MCF 10A (cell line): Measurements from ENCODE around the gene PSME3IP1. TPM values are rescaled to one million over a fixed set of nuclear protein-coding genes. Genes with fewer than 3 reads are reported as not detected.

Source experiments
- BruUV-seq: library from RNA; stranded (reverse); fragments of 400-500 nt; replicated peaks from 2 replicates; lab custom pipeline; 2021; lab: Mats Ljungman, UMichigan
- CTCF ChIA-PET: fragments of 300-600 bp; sonication (Branson Sonifier 250); formaldehyde crosslinking; extraction: SDS; loops from one replicate; lab custom pipeline; 2021; ENCODE audit warnings: antibody characterized with exemption, inconsistent platforms; lab: Yijun Ruan, JAX
- POLR2A ChIA-PET: fragments of 300-600, 350-650 bp; sonication (Branson Sonifier 250); formaldehyde crosslinking; extraction: SDS; loops from one replicate; lab custom pipeline; 2020; ENCODE audit warnings: antibody characterized with exemption, inconsistent platforms; lab: Yijun Ruan, JAX
- DNase-seq: peaks from one replicate; pipeline ENCODE4 v3.0.0-alpha.2; 2018; ENCODE audit not compliant: unreplicated experiment
- H3K27ac Mint-ChIP-seq: one replicate; pipeline ENCODE4 v1.8.0; 2022; ENCODE audit warnings: mild to moderate bottlenecking, low read depth, mixed read lengths; ENCODE audit not compliant: unreplicated experiment
- H3K27me3 Mint-ChIP-seq: one replicate; pipeline ENCODE4 v1.8.0; 2022; ENCODE audit warnings: mixed read lengths; ENCODE audit not compliant: insufficient read depth, unreplicated experiment
- H3K36me3 Mint-ChIP-seq: one replicate; pipeline ENCODE4 v1.8.0; 2022; ENCODE audit warnings: mild to moderate bottlenecking, moderate library complexity, mixed read lengths; ENCODE audit not compliant: insufficient read depth, unreplicated experiment
- H3K4me1 Mint-ChIP-seq: one replicate; pipeline ENCODE4 v1.8.0; 2022; ENCODE audit warnings: mixed read lengths; ENCODE audit not compliant: insufficient read depth, unreplicated experiment
- H3K4me3 Mint-ChIP-seq: one replicate; pipeline ENCODE4 v1.8.0; 2022; ENCODE audit warnings: mild to moderate bottlenecking, moderate library complexity, mixed read lengths; ENCODE audit not compliant: unreplicated experiment
- H3K9me3 Mint-ChIP-seq: one replicate; pipeline ENCODE4 v1.8.0; 2022; ENCODE audit warnings: mixed read lengths; ENCODE audit not compliant: unreplicated experiment
- intact Hi-C: fragments of 100-400 bp; cut with micrococcal nuclease; formaldehyde crosslinking; loops from 2 replicates; pipeline ENCODE4 v1.14.1; 2022
- total RNA-seq: library from RNA; stranded (reverse); gene quantifications from 2 replicates; pipeline ENCODE4 v1.2.3, GENCODE V29; 2022
- TF ChIP-seq, protein P1 (sequence below): fragments of 200-600 bp; IDR thresholded peaks from one replicate; pipeline ENCODE4 v1.8.0; 2022; ENCODE audit warnings: antibody characterized with exemption, mild to moderate bottlenecking; ENCODE audit not compliant: unreplicated experiment

Gene PSME3IP1
- total RNA-seq, 1 experiment from 2014 or later, result 107 TPM

GRCh38 chr16:57108432-57108831 is 77.4 kb downstream of the PSME3IP1 start:
- no peak overlapping the region for H3K27ac Mint-ChIP-seq
- H3K9me3 Mint-ChIP-seq, result no peaks in the 10 kb centered on the region
- no TSS peak for BruUV-seq
- POLR2A ChIA-PET, result no interaction called here
- no peaks in the 10 kb centered on the region for H3K27me3 Mint-ChIP-seq
- intact Hi-C loops, result no loop called here
- CTCF ChIA-PET, result interaction anchor here (0.6 kb wide), 1 partner anchor 101 kb away, joined by 3 read pairs; no protein-coding TSS in a partner anchor
- DNase-seq, result no peak
- TF ChIP-seq, protein P1, sequence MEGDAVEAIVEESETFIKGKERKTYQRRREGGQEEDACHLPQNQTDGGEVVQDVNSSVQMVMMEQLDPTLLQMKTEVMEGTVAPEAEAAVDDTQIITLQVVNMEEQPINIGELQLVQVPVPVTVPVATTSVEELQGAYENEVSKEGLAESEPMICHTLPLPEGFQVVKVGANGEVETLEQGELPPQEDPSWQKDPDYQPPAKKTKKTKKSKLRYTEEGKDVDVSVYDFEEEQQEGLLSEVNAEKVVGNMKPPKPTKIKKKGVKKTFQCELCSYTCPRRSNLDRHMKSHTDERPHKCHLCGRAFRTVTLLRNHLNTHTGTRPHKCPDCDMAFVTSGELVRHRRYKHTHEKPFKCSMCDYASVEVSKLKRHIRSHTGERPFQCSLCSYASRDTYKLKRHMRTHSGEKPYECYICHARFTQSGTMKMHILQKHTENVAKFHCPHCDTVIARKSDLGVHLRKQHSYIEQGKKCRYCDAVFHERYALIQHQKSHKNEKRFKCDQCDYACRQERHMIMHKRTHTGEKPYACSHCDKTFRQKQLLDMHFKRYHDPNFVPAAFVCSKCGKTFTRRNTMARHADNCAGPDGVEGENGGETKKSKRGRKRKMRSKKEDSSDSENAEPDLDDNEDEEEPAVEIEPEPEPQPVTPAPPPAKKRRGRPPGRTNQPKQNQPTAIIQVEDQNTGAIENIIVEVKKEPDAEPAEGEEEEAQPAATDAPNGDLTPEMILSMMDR, result no peak
- no peak overlapping the region for H3K4me3 Mint-ChIP-seq
- peaks cover 17% of the 10 kb centered on the region for H3K4me1 Mint-ChIP-seq
- peaks cover 5% of the 10 kb centered on the region for H3K36me3 Mint-ChIP-seq

DNA sequence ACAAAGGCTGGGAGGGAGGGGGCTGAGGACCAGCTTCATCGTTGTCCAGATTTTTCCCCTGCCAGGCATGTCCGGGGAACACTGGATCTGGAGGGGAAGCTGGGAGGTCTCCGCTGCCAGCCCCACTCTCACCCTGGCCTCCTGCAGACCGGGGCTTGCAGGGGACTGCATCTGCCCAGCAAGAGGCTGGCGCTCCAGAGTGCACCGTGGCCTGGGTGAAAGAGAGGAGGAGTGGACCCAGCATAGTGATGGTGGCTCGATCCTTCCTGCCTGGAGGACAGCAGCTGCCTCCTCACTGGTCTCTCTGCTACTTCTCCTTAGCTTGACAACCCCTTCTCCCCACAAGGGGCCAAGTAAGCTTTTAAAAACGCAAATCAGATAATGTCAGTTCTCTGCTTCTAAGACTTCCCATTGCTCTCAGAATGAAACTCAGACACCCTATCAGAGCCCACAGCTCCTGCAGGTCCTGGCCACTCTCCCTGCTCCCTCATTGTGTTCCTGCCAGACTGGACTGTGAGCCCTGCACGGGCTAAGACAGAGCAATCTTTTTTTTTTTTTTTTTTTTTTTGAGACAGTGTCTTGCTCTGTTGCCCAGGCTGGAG is 78.4 kb downstream of the PSME3IP1 start:
- peaks cover 5% of the 10 kb centered on the region for H3K36me3 Mint-ChIP-seq
- no peaks in the 10 kb centered on the region for H3K9me3 Mint-ChIP-seq
- intact Hi-C loops, result no loop called here
- H3K27me3 Mint-ChIP-seq, result no peaks in the 10 kb centered on the region
- H3K27ac Mint-ChIP-seq, result no peak overlapping the region
- POLR2A ChIA-PET, result interaction anchor here (0.7 kb wide), 1 partner anchor 428 kb away, joined by 3 read pairs; no protein-coding TSS in a partner anchor
- H3K4me1 Mint-ChIP-seq, result peaks cover 17% of the 10 kb centered on the region
- no peak overlapping the region for H3K4me3 Mint-ChIP-seq
- DNase-seq, result no peak
- CTCF ChIA-PET, result interaction anchor here (0.5 to 1.2 kb wide), 5 partner anchors 15 to 238 kb away, joined by 3 to 4 read pairs (median 3); partner anchors contain the start of gene CPNE2
- BruUV-seq, result no TSS peak
- TF ChIP-seq, protein P1, result no peak

DNA sequence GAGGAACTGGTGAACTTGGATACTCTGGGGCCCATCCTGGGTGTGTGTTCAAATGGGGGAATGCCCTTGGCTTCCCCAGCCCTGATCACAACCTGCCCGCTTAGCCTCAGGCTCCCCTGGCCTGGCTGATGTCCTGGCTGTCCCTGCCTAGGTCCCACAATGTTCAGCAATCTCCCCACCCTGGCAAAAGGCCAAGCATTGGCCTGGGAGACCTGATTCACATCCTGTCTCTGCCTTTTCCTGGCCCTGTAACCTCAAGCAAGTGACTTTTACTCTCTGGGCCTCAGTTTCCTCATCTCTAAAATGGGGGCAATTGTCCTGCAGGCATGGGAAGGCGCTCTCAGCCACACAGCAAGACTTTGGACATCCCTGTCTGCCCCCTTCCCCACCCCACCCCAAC is 79.1 kb downstream of the PSME3IP1 start:
- no peaks in the 10 kb centered on the region for H3K9me3 Mint-ChIP-seq
- POLR2A ChIA-PET, result no interaction called here
- no peak overlapping the region for H3K27ac Mint-ChIP-seq
- H3K36me3 Mint-ChIP-seq, result peaks cover 5% of the 10 kb centered on the region
- TF ChIP-seq, protein P1, result no peak
- DNase-seq, result peak; percentile 66
- no TSS peak for BruUV-seq
- intact Hi-C loops, result no loop called here
- H3K4me3 Mint-ChIP-seq, result no peak overlapping the region
- no peaks in the 10 kb centered on the region for H3K27me3 Mint-ChIP-seq
- CTCF ChIA-PET, result interaction anchor here (0.6 to 1.2 kb wide), 2 partner anchors 14 to 650 kb away, joined by 3 to 4 read pairs; partner anchors contain the start of gene CPNE2
- H3K4me1 Mint-ChIP-seq, result peaks cover 17% of the 10 kb centered on the region

DNA sequence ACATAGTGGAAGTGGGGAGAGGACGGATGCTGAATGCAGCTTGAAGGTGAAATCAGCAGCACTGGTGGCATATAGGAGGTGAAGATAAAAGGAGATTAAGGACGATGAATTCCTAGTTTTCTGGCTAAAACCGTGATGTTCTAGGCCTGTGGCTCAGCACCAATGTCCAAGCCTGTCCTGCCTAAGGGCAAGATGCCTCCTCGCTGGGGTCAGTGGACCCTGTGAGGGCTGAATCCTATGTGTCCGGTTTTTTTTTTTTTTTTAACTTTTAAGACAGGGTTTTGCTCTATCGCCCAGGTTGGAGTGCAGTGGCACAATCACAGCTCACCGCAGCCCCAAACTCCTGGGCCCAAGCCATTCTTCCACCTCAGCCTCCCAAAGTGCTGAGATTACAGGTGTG is 80.7 kb downstream of the PSME3IP1 start:
- POLR2A ChIA-PET, result no interaction called here
- Mint-ChIP-seq H3K27ac (no peak overlapping the region), H3K27me3 (no peaks in the 10 kb centered on the region), H3K36me3 (no peaks in the 10 kb centered on the region), H3K4me3 (no peak overlapping the region), H3K9me3 (no peaks in the 10 kb centered on the region), H3K4me1 (peaks cover 21% of the 10 kb centered on the region)
- DNase-seq, result no peak
- TF ChIP-seq, protein P1, result no peak
- no TSS peak for BruUV-seq
- intact Hi-C loops, result no loop called here
- CTCF ChIA-PET, result interaction anchor here (0.6 kb wide), 2 partner anchors 70 to 190 kb away, joined by 3 read pairs; no protein-coding TSS in a partner anchor
